ENCODE measurements around the gene APPBP2.

- TF ChIP-seq, protein P1, sequence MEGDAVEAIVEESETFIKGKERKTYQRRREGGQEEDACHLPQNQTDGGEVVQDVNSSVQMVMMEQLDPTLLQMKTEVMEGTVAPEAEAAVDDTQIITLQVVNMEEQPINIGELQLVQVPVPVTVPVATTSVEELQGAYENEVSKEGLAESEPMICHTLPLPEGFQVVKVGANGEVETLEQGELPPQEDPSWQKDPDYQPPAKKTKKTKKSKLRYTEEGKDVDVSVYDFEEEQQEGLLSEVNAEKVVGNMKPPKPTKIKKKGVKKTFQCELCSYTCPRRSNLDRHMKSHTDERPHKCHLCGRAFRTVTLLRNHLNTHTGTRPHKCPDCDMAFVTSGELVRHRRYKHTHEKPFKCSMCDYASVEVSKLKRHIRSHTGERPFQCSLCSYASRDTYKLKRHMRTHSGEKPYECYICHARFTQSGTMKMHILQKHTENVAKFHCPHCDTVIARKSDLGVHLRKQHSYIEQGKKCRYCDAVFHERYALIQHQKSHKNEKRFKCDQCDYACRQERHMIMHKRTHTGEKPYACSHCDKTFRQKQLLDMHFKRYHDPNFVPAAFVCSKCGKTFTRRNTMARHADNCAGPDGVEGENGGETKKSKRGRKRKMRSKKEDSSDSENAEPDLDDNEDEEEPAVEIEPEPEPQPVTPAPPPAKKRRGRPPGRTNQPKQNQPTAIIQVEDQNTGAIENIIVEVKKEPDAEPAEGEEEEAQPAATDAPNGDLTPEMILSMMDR (IDR thresholded peaks at IDR 0.05), result no peak
- no peak for TF ChIP-seq POLR2A (IDR thresholded peaks at IDR 0.05)
Observed at GRCh38 chr17:60557805-60558204, 31.8 kb upstream of the APPBP2 start.

Data from thyroid gland (tissue), 4 donors.